Endothelial cell (in vitro differentiated cells): Measurements from ENCODE around the gene KCNIP1. TPM values are rescaled to one million over a fixed set of nuclear protein-coding genes. Genes with fewer than 3 reads are reported as not detected.

Source experiments
- DNase-seq: peaks from one replicate; pipeline ENCODE4 v3.0.0; 2021; ENCODE audit warnings: low spot score
- H3K27ac Mint-ChIP-seq: one replicate; pipeline ENCODE4 v1.8.0; 2021; ENCODE audit warnings: mixed read lengths, inconsistent platforms; ENCODE audit not compliant: unreplicated experiment
- H3K27me3 Mint-ChIP-seq: one replicate; pipeline ENCODE4 v1.8.0; 2021; ENCODE audit warnings: mild to moderate bottlenecking, moderate library complexity, mixed read lengths, inconsistent platforms; ENCODE audit not compliant: unreplicated experiment
- H3K36me3 Mint-ChIP-seq: one replicate; pipeline ENCODE4 v1.8.0; 2021; ENCODE audit warnings: mild to moderate bottlenecking, low read depth, mixed read lengths, inconsistent platforms; ENCODE audit not compliant: unreplicated experiment
- H3K4me1 Mint-ChIP-seq: one replicate; pipeline ENCODE4 v1.8.0; 2021; ENCODE audit warnings: mild to moderate bottlenecking, mixed read lengths, inconsistent platforms; ENCODE audit not compliant: unreplicated experiment
- H3K4me3 Mint-ChIP-seq: one replicate; pipeline ENCODE4 v1.8.0; 2021; ENCODE audit warnings: mild to moderate bottlenecking, mixed read lengths, inconsistent platforms; ENCODE audit not compliant: unreplicated experiment
- H3K9me3 Mint-ChIP-seq: one replicate; pipeline ENCODE4 v1.8.0; 2021; ENCODE audit warnings: mixed read lengths, inconsistent platforms; ENCODE audit not compliant: unreplicated experiment
- CTCF ChIP-seq: fragments of 200-600 bp; sonication (generic); IDR thresholded peaks from one replicate; pipeline ENCODE4 v1.5.0; 2021; ENCODE audit warnings: antibody characterized with exemption; ENCODE audit not compliant: unreplicated experiment
- total RNA-seq: library from RNA; stranded (reverse); fragmentation: NEBNext Ultra II Directional; extraction: Animal tissue kit (Norgen Biotek cat#: 25700); gene quantifications from one replicate; pipeline ENCODE4 v1.2.1, GENCODE V29; 2021; ENCODE audit not compliant: unreplicated experiment

KCNIP1 gene
- total RNA-seq, 1 donor from 2014 or later, result 6.1 TPM

DNA sequence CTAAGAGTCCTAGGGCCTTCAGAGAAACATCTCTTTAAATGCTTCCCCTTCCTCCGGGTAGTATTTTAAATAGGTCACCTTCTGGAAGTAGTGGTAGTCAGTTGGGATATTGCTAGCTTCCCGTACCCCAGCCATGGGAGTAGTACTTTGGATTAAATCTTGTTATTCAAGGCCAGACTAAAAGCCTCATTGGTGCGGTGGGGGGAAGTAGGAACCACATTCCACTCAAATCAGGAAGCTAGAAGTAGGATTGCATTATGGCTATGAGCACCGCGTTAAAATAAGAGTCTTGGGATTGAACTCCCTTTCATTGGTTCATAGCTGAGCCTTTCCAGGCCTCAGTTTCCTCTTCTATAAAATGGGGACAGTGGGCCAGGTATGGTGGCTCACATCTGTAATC lies 6.7 kb downstream of the KCNIP1 start:
- H3K27ac Mint-ChIP-seq, result no peak overlapping the region
- TF ChIP-seq CTCF, result no peak
- no peaks in the 10 kb centered on the region for H3K27me3 Mint-ChIP-seq
- DNase-seq, result no peak
- H3K9me3 Mint-ChIP-seq, result no peaks in the 10 kb centered on the region
- H3K4me3 Mint-ChIP-seq, result no peak overlapping the region
- peaks cover 9% of the 10 kb centered on the region for H3K4me1 Mint-ChIP-seq
- H3K36me3 Mint-ChIP-seq, result no peaks in the 10 kb centered on the region

GRCh38 chr5:170511551-170512258 lies 7.9 kb downstream of the KCNIP1 start:
- no peaks in the 10 kb centered on the region for H3K36me3 Mint-ChIP-seq
- no peaks in the 10 kb centered on the region for H3K27me3 Mint-ChIP-seq
- peaks cover 2% of the 10 kb centered on the region for H3K4me1 Mint-ChIP-seq
- no peaks in the 10 kb centered on the region for H3K9me3 Mint-ChIP-seq
- H3K4me3 Mint-ChIP-seq, result no peak overlapping the region
- no peak for DNase-seq
- H3K27ac Mint-ChIP-seq, result no peak overlapping the region
- no peak for TF ChIP-seq CTCF

- H3K27me3 Mint-ChIP-seq, result no peaks in the 10 kb centered on the region
- no peaks in the 10 kb centered on the region for H3K4me1 Mint-ChIP-seq
- no peak for TF ChIP-seq CTCF
- H3K27ac Mint-ChIP-seq, result no peak overlapping the region
- H3K36me3 Mint-ChIP-seq, result no peaks in the 10 kb centered on the region
- no peak for DNase-seq
- no peak overlapping the region for H3K4me3 Mint-ChIP-seq
- no peaks in the 10 kb centered on the region for H3K9me3 Mint-ChIP-seq
Measured at GRCh38 chr5:170513856-170514525, 10.2 kb downstream of the KCNIP1 start.

DNA sequence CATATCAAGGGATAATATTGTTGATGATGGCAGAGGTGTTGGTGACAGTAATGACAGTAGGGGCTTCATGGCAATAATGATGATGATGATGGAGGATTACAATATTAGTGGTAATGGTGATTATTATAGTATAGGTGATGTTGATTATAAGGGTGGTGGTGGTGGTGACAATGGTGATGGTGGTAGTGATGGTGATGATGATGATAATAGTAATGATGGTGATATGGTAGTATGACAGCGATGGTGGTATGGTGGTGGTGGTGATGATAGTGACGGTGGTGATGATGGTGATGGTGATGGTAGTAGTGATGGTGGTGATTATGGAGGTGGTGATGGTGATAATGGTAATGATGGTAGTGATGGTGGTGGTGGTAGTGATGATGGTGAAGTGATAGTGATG lies 13.6 kb downstream of the KCNIP1 start:
- Mint-ChIP-seq H3K27ac (no peak overlapping the region), H3K4me1 (peaks cover 8% of the 10 kb centered on the region), H3K27me3 (no peaks in the 10 kb centered on the region), H3K4me3 (no peak overlapping the region), H3K9me3 (no peaks in the 10 kb centered on the region), H3K36me3 (no peaks in the 10 kb centered on the region)
- DNase-seq, result no peak
- no peak for TF ChIP-seq CTCF

DNA sequence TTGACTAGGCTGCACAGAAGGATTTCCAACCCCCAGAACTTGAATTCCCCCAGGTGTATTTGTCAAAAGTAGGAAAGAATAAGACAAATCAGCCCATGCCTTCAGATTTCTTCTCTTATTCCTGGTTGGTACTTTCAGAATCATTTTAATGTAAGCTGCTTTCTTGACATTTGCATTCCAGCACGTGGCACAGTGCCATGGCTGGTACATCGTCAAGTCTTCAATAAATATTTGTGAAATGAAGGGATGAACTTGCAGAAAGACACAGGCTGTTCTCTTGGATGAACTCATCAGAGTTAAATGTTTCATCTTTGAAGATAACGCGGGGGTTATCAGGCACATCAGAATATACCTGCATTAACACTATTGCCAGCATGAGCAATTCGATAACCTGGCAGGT lies 14.5 kb downstream of the KCNIP1 start:
- H3K27ac Mint-ChIP-seq, result no peak overlapping the region
- H3K4me3 Mint-ChIP-seq, result no peak overlapping the region
- peaks cover 3% of the 10 kb centered on the region for H3K27me3 Mint-ChIP-seq

More for the DNA sequence above, 14.5 kb downstream of the KCNIP1 start:
- H3K4me1 Mint-ChIP-seq, result peaks cover 14% of the 10 kb centered on the region
- no peaks in the 10 kb centered on the region for H3K36me3 Mint-ChIP-seq
- DNase-seq, result no peak
- TF ChIP-seq CTCF, result no peak
- H3K9me3 Mint-ChIP-seq, result no peaks in the 10 kb centered on the region
